ENCODE data around the gene STAM. TPM values are rescaled to one million over a fixed set of nuclear protein-coding genes. Genes with fewer than 3 reads are reported as not detected.

Gene STAM
- total and polyA plus RNA-seq, 9 of the 15 experiments (the other 6 are each of a cell fraction or from before 2014, with no cell fraction given), result 13.8 to 33.5 (median 26.4) TPM

- no peak for TF ChIP-seq CHD7 (IDR thresholded peaks at IDR 0.05; ENCODE audit: low read depth, low read length)
- peak; percentile 95 to 96 for TF ChIP-seq KDM1A (IDR thresholded peaks at IDR 0.05)
- peak; percentile 98 for TF ChIP-seq POLR2AphosphoS5 (IDR thresholded peaks at IDR 0.05; ENCODE audit: control insufficient read depth, insufficient read depth, low read depth, low read length)
- peak; percentile 50 for TF ChIP-seq ATF4 (CRISPR knock-in tag; IDR thresholded peaks at IDR 0.05)
- no peak for TF ChIP-seq PHF20 (IDR thresholded peaks at IDR 0.05; ENCODE audit: partially characterized antibody)
- TF ChIP-seq ZNF146 (CRISPR knock-in tag; IDR thresholded peaks at IDR 0.05; ENCODE audit: unreplicated experiment), result no peak
- peak; percentile 92 to 95 for TF ChIP-seq MNT (conservative IDR thresholded peaks at IDR 0.05)
- peak; percentile 100 for TF ChIP-seq DPF2 (IDR thresholded peaks at IDR 0.05)
- TF ChIP-seq ZNF347 (CRISPR knock-in tag; IDR thresholded peaks at IDR 0.05; ENCODE audit: low read depth), result no peak
- TF ChIP-seq ZBTB1 (CRISPR knock-in tag; IDR thresholded peaks at IDR 0.05; ENCODE audit: borderline replicate concordance, low read depth), result no peak
- no peak for TF ChIP-seq MXI1 (IDR thresholded peaks at IDR 0.05; ENCODE audit: low read depth, low read length)
Measured at GRCh38 chr10:17662193-17663138, 18.5 kb downstream of the STAM start (continued).
